Colonic mucosa (tissue), 4 donors: Measurements from ENCODE around the gene IFI27. TPM values are rescaled to one million over a fixed set of nuclear protein-coding genes. Genes with fewer than 3 reads are reported as not detected.
A peak's percentile ranks its signal among the peaks of the same experiment; 100 is the strongest.

Experiments
- DNase-seq: peaks from one replicate; pipeline ENCODE4 v3.0.0-alpha.2; 2020
- H3K27ac ChIP-seq: fragments of 200-600 bp; one replicate; pipeline ENCODE4 v1.8.0; 2021
- H3K27me3 ChIP-seq: fragments of 200-600 bp; one replicate; pipeline ENCODE4 v1.8.0; 2021
- H3K36me3 ChIP-seq: fragments of 200-600 bp; one replicate; pipeline ENCODE4 v1.8.0; 2021
- H3K4me1 ChIP-seq: fragments of 200-600 bp; one replicate; pipeline ENCODE4 v1.8.0; 2021; ENCODE audit warnings: mild to moderate bottlenecking
- H3K4me3 ChIP-seq: fragments of 200-600 bp; one replicate; pipeline ENCODE4 v1.8.0; 2021
- H3K9ac ChIP-seq, 2 donors: one replicate each; pipeline ENCODE4 v1.7.0; 2013; ENCODE audit warnings: control low read depth in 2 of 2, low read depth in 2 of 2, low read length in 2 of 2
- H3K9me3 ChIP-seq: fragments of 200-600 bp; one replicate; pipeline ENCODE4 v1.8.0; 2021
- CTCF ChIP-seq: fragments of 200-600 bp; IDR thresholded peaks from one replicate; pipeline ENCODE4 v1.8.0; 2022; ENCODE audit warnings: antibody characterized with exemption, mild to moderate bottlenecking
- intact Hi-C: fragments of 100-400 bp; cut with DNase I; formaldehyde crosslinking; loops from one replicate; pipeline ENCODE4 v1.14.1; 2022
- total RNA-seq, 2 donors: library from RNA; stranded (reverse); fragmentation: NEBNext Ultra II Directional in 1 of 2; extraction: Animal tissue kit (Norgen Biotek cat#: 25700) in 1 of 2; gene quantifications; one replicate each; pipeline ENCODE4 v1.2.1, GENCODE V29; 2021
- donor health status: healthy.
- donor health status: DM: no; HTN: no; CAD: no.
- donor health status: DM: no; HTN: no; CAD: no.

The IFI27 gene
- total RNA-seq, 2 donors from 2014 or later = 219 to 709 TPM

- DNase-seq = no peak
- Histone ChIP-seq H3K9ac (no peak overlapping the region), H3K36me3 (no peaks in the 10 kb centered on the region), H3K27me3 (no peaks in the 10 kb centered on the region), H3K9me3 (no peaks in the 10 kb centered on the region), H3K4me3 (no peak overlapping the region), H3K4me1 (no peaks in the 10 kb centered on the region), H3K27ac (no peak overlapping the region)
- no peak for TF ChIP-seq CTCF
- intact Hi-C loops = no loop called here
Measured at GRCh38 chr14:94098326-94098992, 12.1 kb upstream of the IFI27 start.

- H3K4me1 ChIP-seq = no peaks in the 10 kb centered on the region
- no peak overlapping the region for H3K27ac ChIP-seq
- DNase-seq = no peak
- H3K4me3 ChIP-seq = no peak overlapping the region
- no peak for TF ChIP-seq CTCF
- no peak overlapping the region for H3K9ac ChIP-seq
- no peaks in the 10 kb centered on the region for H3K9me3 ChIP-seq
- intact Hi-C loops = no loop called here
- no peaks in the 10 kb centered on the region for H3K27me3 ChIP-seq
- no peaks in the 10 kb centered on the region for H3K36me3 ChIP-seq
Measured at GRCh38 chr14:94099006-94099405, 11.5 kb upstream of the IFI27 start.

- TF ChIP-seq CTCF = no peak
- no peak for DNase-seq
- Histone ChIP-seq H3K27me3 (no peaks in the 10 kb centered on the region), H3K9ac (no peak overlapping the region), H3K36me3 (no peaks in the 10 kb centered on the region), H3K4me1 (no peaks in the 10 kb centered on the region), H3K4me3 (no peak overlapping the region), H3K27ac (no peak overlapping the region), H3K9me3 (no peaks in the 10 kb centered on the region)
- intact Hi-C loops = no loop called here
Measured at GRCh38 chr14:94100847-94101246, 9.7 kb upstream of the IFI27 start.

- no peak for TF ChIP-seq CTCF
- no peak overlapping the region for H3K27ac ChIP-seq
- H3K27me3 ChIP-seq = no peaks in the 10 kb centered on the region
- DNase-seq = no peak
- no peaks in the 10 kb centered on the region for H3K4me1 ChIP-seq
- intact Hi-C loops = no loop called here
- H3K9ac ChIP-seq = no peak overlapping the region
- H3K4me3 ChIP-seq = no peak overlapping the region
- H3K9me3 ChIP-seq = no peaks in the 10 kb centered on the region
- no peaks in the 10 kb centered on the region for H3K36me3 ChIP-seq
Measured at GRCh38 chr14:94101748-94102147, 8.8 kb upstream of the IFI27 start.

GRCh38 chr14:94102768-94103482 is 7.6 kb upstream of the IFI27 start:
- TF ChIP-seq CTCF = no peak
- DNase-seq = peak; percentile 50
- Histone ChIP-seq H3K27me3 (no peaks in the 10 kb centered on the region), H3K36me3 (no peaks in the 10 kb centered on the region), H3K9me3 (no peaks in the 10 kb centered on the region), H3K9ac (no peak overlapping the region), H3K4me1 (no peaks in the 10 kb centered on the region), H3K27ac (peak overlapping the region; percentile 62), H3K4me3 (no peak overlapping the region)
- intact Hi-C loops = no loop called here
